HFF-Myc (cell line): ENCODE data around the gene EGFLAM.

ENCODE experiments used
- DNase-seq: peaks from one replicate; pipeline ENCODE4 v3.0.0-alpha.2; 2011; ENCODE audit warnings: low read depth; ENCODE audit errors: extremely low read depth
- H3K4me3 ChIP-seq: replicated peaks from 2 replicates; pipeline ENCODE4 v1.5.1; 2011; ENCODE audit warnings: low read depth, mild to moderate bottlenecking, control low read depth, low read length
- TF ChIP-seq, protein P1 (sequence below): IDR thresholded peaks from 2 replicates; pipeline ENCODE4 v1.5.1; 2012; ENCODE audit warnings: mild to moderate bottlenecking, low read depth, low read length, control low read depth; ENCODE audit errors: missing control alignments

The EGFLAM gene

DNA sequence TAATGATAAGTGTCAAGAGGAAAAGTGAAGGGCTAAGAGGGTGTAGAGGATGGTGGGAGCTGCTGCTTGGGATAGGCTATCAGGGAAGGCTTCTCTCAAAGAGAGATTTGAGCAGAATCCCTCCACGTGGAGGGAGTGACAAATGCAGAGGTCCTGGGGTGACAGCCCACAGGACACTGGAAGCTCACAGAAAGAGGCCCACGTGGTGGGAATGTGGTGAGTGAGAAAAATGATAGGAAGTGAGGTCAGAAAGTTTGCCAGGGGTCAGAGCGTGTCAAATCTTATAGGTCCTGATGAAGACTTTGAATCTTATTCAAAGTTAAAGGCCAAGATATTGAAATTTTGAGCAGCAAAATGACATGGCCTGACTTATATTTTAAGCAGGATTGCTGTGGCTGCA is 125.3 kb downstream of the EGFLAM start:
- H3K4me3 ChIP-seq = no peak overlapping the region
- no peak for DNase-seq
- TF ChIP-seq, protein P1, sequence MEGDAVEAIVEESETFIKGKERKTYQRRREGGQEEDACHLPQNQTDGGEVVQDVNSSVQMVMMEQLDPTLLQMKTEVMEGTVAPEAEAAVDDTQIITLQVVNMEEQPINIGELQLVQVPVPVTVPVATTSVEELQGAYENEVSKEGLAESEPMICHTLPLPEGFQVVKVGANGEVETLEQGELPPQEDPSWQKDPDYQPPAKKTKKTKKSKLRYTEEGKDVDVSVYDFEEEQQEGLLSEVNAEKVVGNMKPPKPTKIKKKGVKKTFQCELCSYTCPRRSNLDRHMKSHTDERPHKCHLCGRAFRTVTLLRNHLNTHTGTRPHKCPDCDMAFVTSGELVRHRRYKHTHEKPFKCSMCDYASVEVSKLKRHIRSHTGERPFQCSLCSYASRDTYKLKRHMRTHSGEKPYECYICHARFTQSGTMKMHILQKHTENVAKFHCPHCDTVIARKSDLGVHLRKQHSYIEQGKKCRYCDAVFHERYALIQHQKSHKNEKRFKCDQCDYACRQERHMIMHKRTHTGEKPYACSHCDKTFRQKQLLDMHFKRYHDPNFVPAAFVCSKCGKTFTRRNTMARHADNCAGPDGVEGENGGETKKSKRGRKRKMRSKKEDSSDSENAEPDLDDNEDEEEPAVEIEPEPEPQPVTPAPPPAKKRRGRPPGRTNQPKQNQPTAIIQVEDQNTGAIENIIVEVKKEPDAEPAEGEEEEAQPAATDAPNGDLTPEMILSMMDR = no peak

DNA sequence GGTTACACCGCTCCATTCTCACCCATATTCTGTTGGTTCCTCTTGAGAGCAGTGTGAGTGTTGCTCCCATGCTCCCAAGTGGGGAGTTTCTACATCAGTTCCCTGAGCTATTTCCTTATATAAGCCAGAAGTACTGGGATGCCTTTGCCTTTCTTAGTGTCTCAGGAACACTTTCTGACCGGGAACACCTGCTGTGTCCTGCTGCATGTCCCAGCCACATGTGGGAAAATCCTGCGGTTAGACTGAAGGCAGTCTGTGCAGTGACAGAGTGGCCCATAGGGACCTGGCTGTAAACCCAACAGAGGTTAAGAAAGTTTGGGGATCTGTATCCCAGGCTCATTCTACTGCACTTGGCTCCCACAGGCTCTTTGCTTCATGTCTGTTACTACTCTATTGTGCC is 126.0 kb downstream of the EGFLAM start:
- H3K4me3 ChIP-seq = no peak overlapping the region
- no peak for DNase-seq
- TF ChIP-seq, protein P1 = no peak

DNA sequence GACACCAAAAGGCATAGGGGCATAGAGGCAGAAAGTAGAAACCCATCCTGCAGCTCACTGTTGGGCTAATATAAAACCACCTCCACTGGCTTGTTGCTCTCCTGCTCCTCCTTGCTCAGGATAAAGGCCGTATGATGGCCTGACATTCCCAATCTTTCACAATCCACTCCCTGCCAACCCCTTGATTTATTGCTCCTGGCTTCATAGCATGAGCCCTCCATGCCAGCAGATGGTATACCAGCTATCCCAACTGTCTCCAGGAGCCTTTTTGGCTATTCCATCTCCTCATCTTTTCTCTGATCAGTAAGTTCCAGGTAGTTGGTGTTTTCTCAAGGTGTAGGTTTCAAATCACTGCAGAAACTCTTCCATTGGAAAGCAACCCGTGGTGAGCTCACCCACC is 128.8 kb downstream of the EGFLAM start:
- TF ChIP-seq, protein P1 = no peak
- no peak for DNase-seq

DNA sequence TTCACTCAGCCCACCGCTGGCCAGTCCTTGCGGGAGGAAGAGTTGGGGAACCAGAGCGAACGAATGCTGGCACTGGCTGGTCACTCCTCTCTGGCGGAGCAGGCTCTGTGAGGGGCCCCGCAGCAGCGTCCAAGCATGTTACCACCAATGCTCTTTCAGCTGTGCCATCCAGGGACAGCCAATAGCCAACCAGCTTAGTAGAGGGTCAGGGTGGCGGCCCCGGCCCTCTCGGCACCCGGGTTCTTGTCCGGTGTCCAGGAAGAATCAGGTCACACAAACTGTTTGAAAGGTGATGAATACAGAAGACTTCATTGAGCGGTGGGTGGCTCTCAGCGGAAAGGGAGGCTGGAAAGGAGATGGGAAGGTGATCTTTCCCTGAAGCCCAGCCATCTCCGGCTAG is 135.3 kb downstream of the EGFLAM start:
- H3K4me3 ChIP-seq = no peak overlapping the region
- TF ChIP-seq, protein P1 = no peak
- no peak for DNase-seq

More for the DNA sequence above, 128.8 kb downstream of the EGFLAM start:
- H3K4me3 ChIP-seq = no peak overlapping the region

DNA sequence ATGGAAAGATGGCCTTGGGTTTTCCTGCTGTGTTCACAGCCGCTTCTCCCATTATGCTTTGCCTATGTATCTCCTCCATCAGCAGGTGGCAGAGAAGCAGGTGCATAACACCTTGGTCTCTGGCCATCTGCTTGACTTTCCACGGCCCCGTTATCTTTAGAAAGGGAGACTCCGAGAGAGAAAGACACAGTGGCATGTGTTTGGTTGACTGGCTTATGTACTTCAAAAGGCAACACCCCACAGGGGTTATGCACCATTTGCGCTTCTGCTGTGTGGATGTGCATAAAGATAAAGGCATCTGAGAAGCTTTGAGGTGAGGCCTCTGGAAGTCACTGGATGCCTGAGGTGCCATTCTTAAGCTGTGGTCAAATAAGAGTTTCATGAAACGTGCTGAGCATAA is 138.4 kb downstream of the EGFLAM start:
- H3K4me3 ChIP-seq = no peak overlapping the region
- DNase-seq = no peak
- TF ChIP-seq, protein P1 = no peak

DNA sequence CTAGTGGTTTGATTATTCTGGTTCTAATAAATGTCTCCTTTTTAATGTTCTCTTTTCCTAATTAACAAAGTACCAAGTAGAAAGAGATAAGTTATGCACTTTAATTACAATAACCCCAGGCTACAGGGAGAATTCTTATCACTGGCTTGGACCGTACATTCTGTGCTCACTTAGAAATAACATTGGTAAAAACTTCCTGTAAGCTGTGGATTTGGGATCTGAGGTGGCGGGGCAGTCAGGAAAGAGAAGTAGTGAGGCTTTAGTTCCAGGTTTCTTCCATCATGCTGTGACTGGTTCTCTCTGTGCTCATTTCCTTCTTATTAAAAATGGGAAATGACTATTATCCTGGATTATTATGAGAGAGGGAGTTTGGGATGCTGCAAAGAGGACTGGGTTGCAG is 142.0 kb downstream of the EGFLAM start:
- DNase-seq = no peak
- TF ChIP-seq, protein P1 = no peak
- H3K4me3 ChIP-seq = no peak overlapping the region

DNA sequence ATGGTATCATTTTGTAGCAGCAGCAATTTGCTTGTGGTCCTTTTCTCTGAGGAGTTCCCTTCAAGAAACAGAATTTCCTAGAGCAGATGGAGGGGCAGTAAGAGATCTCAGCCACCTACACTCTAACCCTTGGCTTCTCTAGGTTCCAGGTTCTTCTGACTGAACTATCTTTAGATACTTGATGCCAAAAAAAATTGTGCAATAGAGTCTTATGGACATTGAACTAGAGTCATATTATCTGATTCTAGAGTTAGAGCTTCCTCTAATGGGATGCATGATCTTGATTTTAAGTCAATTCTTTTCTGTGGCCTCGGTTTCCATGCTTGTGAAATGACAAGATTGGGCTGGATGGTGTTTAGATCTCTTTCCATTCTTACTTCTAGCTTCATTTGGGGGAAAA is 142.8 kb downstream of the EGFLAM start:
- DNase-seq = no peak
- H3K4me3 ChIP-seq = no peak overlapping the region
- TF ChIP-seq, protein P1 = no peak
